GM19452 (cell line): ENCODE results near the gene ADAMTSL5.
"Not testable (repeated sequence)": the region's sequence is repeated elsewhere in the genome, so short reads cannot be mapped to it uniquely, and the experiment has no call there.

ENCODE experiments used
- ATAC-seq: cut with Tn5 transposase; IDR thresholded peaks from one replicate; pipeline ENCODE4 v1.9.1; 2021; ENCODE audit not compliant: unreplicated experiment

ADAMTSL5 gene

GRCh38 chr19:1514295-1514661, 1.5 kb upstream of the ADAMTSL5 start:
- no peak for ATAC-seq

- ATAC-seq: no peak
These were observed 878 bp upstream of the ADAMTSL5 start for GRCh38 chr19:1513499-1514294.

GRCh38 chr19:1511318-1512317, 1.2 kb downstream of the ADAMTSL5 start:
- ATAC-seq: no peak

DNA sequence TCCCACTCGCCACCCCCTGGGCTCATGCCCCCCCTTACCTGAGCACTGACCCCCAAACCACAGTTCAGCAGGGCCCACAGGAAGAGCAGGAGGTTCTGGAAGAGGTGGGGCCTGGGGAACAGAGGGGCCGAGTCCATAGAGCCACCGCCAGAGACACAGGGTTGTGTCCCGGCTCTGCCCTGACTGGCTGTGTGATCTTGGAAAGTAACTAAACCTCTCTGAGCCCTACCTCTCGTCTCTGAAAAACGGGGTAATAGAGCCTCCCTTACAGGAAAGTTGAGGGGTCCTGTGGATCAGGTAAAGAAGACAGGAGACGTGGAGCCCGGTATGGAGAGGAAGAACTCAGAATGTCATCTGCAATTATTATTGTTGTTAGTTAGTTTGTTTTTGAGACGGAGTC, 2.0 kb downstream of the ADAMTSL5 start:
- no peak for ATAC-seq

DNA sequence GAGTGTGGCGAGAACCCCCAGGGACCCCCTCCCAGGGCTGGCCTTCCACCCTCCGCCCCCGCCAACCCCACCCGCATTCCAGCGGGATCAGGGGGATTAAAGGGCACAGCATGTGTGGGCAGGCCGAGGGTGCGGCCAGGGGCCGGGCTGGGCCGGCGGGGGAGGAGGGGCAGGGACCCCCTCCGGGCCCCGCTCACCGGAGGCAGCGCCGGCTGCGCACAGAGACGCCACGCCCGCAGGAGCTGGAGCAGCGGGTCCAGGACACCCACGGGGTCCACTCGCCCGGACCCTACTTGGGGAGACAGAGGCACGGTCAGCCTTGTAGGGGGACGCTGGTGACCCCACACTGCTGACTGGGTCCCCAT, 2.4 kb downstream of the ADAMTSL5 start:
- no peak for ATAC-seq

DNA sequence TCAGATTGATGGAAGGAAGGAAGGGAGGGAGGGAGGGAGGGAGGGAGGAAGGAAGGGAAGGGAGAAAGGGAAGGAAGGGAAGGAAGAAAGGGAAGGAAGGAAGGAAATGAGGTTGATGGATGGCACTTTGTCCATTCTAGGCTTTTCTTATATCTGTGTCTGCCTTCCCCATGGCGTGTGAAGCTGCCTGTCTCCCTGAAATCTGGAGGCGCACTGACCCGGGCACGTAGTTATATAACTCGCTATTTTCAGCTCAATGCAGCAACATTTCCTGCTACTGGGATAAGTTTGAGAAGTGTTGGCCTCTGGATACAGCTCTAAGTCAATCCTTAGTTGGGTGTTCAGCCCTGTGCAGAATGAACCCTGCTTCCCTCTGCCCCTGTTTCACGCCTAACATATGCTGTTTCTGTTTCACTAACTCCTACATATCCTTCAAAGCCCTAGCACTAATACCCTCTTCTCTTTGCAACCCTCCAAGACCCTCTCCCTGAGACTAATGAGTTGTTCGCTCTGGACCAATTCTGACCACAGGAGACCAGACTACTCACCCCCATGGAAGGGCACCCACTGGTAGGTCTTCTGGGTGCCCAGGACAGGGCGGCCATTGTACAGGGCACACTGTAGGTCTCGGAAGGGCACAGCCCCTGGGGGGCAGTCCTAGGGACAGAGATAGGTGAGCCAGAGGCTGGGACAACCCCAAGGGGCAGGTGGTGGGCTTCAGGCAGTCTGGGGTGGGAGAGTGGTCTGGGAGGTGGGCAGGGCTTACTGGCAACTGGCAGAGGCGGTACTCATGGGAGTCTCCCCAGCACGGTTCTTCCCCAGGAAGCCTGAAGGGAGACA, 3.0 kb downstream of the ADAMTSL5 start:
- ATAC-seq: no peak

DNA sequence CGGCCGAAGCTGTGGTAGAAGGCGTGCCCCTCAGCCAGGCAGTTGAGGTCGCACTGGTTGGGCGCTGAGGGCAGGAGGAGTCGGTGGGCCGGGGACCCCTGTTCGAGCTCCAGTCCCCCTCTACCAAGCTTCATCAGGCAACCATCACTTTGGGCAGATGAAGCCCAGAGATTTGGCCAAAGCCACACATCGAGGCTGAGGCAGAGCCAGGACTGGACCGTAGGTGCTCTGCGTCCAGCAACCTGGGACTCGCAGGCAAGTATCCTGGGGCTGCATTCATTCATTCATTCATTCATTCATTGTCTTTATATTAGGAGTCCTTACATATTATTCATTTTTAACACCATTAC, 4.3 kb downstream of the ADAMTSL5 start:
- no peak for ATAC-seq

- ATAC-seq: no peak
These were observed 4.9 kb downstream of the ADAMTSL5 start for GRCh38 chr19:1507763-1508506.

- no peak for ATAC-seq
These were observed 5.6 kb downstream of the ADAMTSL5 start for GRCh38 chr19:1507192-1507660.

- ATAC-seq: no peak
These were observed 6.6 kb downstream of the ADAMTSL5 start for GRCh38 chr19:1505991-1506881.

GRCh38 chr19:1505012-1505411, 7.8 kb downstream of the ADAMTSL5 start:
- ATAC-seq: no peak

DNA sequence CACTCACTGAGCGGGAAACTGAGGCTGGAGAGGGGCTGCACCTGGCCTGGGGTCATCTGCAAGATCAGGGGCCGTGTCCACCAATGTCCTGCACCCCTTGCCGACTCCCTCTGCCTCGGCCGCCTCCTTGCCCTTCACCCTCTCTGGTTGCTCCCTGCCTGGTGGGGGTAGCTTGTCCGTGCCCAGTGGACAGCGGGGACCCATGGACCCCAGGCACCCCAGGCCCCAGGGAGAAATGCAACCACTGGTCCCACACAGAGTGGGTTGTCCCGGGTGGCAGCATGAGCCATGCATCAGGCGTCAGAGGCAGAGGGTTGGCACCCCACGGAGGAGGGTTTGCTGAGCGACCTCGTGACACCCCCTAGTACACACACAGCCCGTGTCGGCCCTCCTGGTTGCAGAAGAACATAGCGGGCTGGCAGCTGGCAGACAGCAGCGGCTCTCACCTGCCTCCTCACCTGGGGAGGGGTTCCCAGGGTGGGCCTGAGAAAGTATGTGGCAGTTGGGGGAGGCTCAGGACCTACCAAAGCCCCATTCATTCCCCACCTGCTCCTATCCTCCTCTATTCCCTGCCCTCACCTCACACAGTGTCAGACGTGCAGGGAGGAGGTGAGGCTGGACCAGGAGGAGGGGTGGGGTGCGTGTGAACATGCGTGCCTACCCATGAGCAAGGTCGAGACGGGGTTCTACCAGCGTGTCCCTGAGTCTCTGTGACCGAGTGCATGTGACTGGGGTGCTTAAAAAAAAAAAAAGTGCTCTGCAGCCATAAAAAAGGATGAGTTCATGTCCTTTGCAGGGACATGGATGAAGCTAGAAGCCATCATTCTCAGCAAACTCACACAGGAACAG, 8.7 kb downstream of the ADAMTSL5 start:
- ATAC-seq: no peak

DNA sequence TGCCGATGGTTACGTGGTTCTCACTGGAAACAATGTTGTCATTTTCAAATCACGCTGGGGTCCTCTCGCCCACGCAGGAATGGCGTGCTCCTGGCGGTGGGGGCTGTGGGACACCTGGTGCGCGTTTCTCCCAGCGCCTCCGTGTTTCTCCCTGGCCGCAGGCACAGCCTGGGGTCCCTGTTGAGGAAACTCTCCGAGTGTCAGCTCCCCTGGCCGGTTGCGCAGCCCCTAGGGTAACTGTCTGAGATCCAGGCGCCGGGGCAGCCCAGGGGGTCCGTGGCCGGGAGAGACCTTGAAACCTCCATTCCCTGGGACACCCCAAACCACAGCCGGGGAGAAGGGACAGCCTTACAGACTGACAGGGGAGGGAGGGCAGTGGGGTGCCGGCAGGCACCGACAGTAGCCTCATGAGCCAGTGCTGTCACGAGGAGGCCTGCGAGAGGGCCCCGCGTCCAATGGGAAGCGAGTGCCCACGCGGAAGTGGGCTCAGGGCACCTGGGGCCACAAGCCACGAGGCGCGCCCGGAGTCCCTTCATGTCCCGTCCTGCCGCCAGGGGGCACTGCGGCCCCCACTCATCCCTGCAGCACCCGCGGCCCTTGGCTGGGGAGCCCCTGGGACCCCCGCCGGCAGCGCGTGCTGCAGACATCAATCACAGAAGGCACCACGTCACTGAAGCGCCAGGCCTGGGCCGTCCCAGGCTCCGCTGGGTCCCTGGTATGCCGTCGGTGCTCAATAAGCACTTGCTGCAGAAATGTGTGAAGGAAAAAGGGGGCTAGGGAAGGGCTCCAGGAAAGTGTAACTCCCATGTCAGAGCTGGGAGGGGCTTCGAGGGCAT, 9.5 kb downstream of the ADAMTSL5 start:
- no peak for ATAC-seq

DNA sequence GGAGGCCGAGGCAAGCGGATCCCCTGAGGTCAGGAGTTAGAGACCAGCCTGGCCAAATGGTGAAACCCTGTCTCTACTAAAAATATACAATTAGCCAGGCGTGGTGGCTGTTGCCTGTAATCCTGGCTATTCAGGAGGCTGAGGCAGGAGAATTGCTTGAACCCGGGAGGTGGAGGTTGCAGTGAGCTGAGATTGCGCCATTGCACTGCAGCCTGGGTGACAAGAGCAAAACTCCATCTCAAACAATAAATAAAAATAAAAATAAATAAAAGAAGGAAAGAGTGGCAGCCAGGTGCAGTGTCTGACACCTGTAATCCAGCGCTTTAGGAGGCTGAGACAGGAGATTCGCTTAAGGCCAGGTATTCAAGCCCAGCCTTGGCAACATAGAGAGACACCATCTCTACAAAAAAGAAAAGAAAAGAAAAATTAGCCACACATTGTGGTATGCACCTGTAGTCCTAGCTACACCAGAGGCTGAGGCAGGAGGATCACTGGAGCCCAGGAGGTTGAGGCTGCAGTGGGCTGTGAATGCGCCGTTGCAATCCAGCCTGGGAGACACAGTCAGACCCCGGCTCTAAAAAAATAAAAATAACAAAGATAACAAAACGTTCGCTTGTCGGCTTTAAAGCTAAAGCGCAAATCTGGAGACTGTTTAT, 10.3 kb downstream of the ADAMTSL5 start:
- ATAC-seq: no peak

- no peak for ATAC-seq
These were observed 11.6 kb downstream of the ADAMTSL5 start for GRCh38 chr19:1501200-1501595.

DNA sequence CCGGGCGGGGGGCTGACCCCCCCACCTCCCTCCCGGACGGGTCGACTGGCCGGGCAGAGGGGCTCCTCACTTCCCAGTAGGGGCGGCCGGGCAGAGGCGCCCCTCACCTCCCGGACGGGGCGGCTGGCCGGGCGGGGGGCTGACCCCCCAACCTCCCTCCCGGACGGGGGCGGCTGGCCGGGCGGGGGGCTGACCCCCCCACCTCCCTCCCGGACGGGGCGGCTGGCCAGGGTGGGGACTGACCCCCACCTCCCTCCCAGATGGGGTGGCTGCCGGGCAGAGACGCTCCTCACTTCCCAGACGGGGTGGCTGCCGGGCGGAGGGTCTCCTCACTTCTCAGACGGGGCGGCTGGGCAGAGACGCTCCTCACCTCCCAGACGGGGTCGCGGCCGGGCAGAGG, 13.6 kb downstream of the ADAMTSL5 start:
- ATAC-seq: not testable (repeated sequence)

GRCh38 chr19:1497578-1498235, 15.1 kb downstream of the ADAMTSL5 start:
- ATAC-seq: no peak
